Raji (cell line): ENCODE results near the gene DIO3.

Experiments used
- POLR2A ChIP-seq: IDR thresholded peaks from 2 replicates; pipeline ENCODE4 v1.6.1; 2011; ENCODE audit warnings: low read depth, low read length, control low read depth; ENCODE audit not compliant: insufficient read depth

DIO3 gene

DNA sequence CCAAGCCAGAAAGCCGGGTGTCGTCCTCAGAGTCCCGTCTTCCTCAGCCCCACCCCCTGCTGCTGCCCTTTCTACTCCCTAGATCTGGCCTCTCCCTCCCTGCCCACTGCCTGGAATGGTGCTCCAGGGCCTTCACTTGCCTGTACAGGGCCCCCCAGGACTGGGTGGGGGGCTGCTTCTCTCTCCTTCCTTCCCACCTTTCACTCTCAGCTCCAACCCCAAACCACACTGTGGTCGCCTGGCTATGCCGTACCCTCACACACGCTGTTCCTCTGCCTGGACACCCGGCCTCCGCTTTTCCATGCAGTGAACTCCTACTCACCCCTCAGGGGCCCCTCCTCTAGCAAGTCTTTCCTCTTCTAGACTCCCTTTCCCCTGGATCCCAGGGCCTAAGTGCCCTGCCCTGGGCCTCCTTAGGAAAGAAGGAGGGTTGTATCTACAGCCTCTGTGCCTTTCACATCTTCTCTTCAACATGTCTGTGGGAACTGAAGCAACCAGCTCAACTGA is 25.5 kb upstream of the DIO3 start:
- TF ChIP-seq POLR2A: no peak

- no peak for TF ChIP-seq POLR2A
These were observed 24.0 kb upstream of the DIO3 start for GRCh38 chr14:101537286-101537685.

- TF ChIP-seq POLR2A: no peak
These were observed 22.4 kb upstream of the DIO3 start for GRCh38 chr14:101538878-101539277.

GRCh38 chr14:101539880-101540279 is 21.4 kb upstream of the DIO3 start:
- TF ChIP-seq POLR2A: no peak

- TF ChIP-seq POLR2A: no peak
These were observed 20.5 kb upstream of the DIO3 start for GRCh38 chr14:101540481-101541462.

GRCh38 chr14:101542391-101542790 is 18.9 kb upstream of the DIO3 start:
- TF ChIP-seq POLR2A: no peak

- no peak for TF ChIP-seq POLR2A
These were observed 17.5 kb upstream of the DIO3 start for GRCh38 chr14:101543814-101544213.

GRCh38 chr14:101544550-101544949 is 16.7 kb upstream of the DIO3 start:
- no peak for TF ChIP-seq POLR2A

DNA sequence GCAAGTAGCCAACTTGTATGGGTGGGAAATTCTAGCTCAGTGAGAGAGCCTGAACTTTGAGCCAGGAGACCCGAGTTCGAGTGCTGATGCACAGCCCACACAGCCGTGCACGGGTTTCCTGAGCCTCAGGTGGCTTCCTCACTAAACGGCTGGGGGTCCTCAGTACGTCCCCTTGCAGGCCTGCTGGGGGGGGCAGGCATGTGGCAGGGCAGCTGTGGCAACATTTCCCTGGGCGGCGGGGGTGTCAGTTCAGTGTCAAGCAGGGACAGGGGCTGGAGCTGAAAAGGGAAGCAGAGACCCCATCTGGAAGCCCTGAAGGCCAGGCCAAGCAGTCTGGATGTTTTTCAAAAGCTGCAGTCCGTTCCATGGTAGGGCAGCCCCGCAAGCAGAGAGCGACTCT is 14.6 kb upstream of the DIO3 start:
- no peak for TF ChIP-seq POLR2A

- TF ChIP-seq POLR2A: no peak
These were observed 14.1 kb upstream of the DIO3 start for GRCh38 chr14:101547107-101547738.

GRCh38 chr14:101547961-101548669 is 13.2 kb upstream of the DIO3 start:
- no peak for TF ChIP-seq POLR2A

GRCh38 chr14:101548710-101549109 is 12.6 kb upstream of the DIO3 start:
- TF ChIP-seq POLR2A: no peak

DNA sequence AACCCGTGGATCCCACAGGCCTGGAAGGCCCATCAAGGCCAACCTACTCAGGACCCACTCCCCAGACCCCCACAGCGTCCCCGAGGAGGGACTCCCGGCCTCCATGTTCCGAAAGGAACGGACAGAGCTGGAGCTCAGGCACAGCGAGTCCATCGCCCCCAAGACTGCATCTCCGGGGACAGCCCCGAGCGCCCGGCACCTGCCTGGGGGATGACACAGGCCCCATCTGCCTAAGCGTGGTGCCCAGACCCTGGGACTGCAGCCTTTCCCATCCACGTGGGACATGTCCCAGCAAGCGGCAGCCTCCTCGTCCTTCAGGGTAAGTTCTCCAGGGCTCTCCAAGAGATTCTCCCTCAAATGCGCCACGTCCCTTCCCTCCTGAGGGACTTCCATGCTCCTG is 12.1 kb upstream of the DIO3 start:
- no peak for TF ChIP-seq POLR2A

GRCh38 chr14:101551729-101552595 is 9.3 kb upstream of the DIO3 start:
- TF ChIP-seq POLR2A: no peak
